Stimulated activated CD4-positive, alpha-beta T cell treated with anti-CD3 and anti-CD28 coated beads, Interleukin-2, amount 100 ng/mL, for 4 hours (primary cell): ENCODE data around the gene PTPRA.
"Not testable (repeated sequence)": the region's sequence is repeated elsewhere in the genome, so short reads cannot be mapped to it uniquely, and the experiment has no call there.

Experiments used
- DNase-seq: peaks from one replicate; pipeline ENCODE4 v3.0.0-alpha.2; 2020; ENCODE audit warnings: low read depth

PTPRA gene

GRCh38 chr20:3045042-3045815, 171.9 kb downstream of the PTPRA start:
- peak; percentile 13 for DNase-seq

GRCh38 chr20:3045816-3046676, 172.8 kb downstream of the PTPRA start, which contains the start of gene MRPS26:
MRPS26 (plus strand) TSS chr20:3046052; CDS start chr20:3046069, 17 bp downstream.
- peak; percentile 70 for DNase-seq

GRCh38 chr20:3046677-3047462, 173.6 kb downstream of the PTPRA start:
- no peak for DNase-seq

GRCh38 chr20:3047486-3048419, 174.5 kb downstream of the PTPRA start:
- no peak for DNase-seq

- no peak for DNase-seq
Observed at GRCh38 chr20:3051385-3052019, 178.2 kb downstream of the PTPRA start.

DNA sequence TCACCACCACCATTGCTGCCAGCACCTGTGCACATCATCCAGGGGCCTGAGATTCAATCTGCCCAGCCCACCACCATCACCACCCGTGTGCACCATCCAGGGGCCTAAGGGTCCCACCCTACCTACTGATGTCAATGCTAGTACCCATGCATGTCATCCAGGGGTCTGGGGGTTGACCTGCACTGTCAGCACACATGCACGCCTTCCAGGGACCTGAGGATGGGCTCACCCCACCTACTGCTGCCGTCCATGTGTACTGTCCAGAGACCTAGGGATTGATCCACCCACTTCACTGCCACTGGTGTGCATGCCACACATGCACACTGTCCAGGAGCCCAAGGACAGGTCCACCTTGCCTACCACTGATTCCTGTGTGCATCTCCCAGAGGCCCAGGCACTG, 186.2 kb downstream of the PTPRA start:
- DNase-seq = no peak

GRCh38 chr20:3064119-3064518, 190.8 kb downstream of the PTPRA start:
- DNase-seq = not testable (repeated sequence)

GRCh38 chr20:3067139-3068014, 194.1 kb downstream of the PTPRA start:
- no peak for DNase-seq

DNA sequence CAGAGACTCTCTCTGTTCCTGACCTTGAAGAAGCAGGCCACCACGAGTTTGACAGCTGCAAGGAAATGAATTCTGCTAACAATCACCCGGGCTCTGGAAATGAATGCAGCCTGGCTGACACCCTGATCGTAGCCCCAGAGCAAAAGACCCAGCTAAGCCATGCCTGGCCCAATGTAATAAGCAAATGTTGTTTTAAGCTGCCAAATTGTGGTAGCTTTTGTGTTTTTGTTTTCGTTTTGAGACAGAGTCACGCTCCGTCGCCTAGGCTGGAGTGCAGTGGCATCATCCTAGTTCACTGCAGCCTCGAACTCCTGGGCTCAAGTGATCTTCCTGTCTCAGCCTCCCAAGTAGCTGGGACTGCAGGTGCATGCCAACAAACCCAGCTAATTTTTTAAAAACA, 194.8 kb downstream of the PTPRA start:
- no peak for DNase-seq

- peak; percentile 35 for DNase-seq
Observed at GRCh38 chr20:3068986-3069900, 196.0 kb downstream of the PTPRA start.

GRCh38 chr20:3070725-3071124, 197.4 kb downstream of the PTPRA start:
- no peak for DNase-seq

DNA sequence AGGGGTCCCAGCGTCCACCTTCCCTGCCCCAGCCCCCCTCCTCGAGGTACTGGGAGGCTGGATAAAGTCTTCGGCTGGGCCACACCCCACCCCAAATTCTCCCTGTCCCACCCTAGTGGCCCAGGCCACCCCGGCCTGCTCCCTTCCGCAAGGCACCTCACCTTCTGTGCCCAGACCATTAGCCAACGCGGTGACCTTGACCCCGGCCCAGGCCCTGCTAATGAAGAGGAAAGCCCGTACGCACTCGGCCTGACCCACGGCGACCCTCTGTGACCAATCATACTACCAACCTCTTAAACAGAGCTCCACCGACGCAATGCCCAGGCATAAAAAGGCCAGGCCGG, 198.0 kb downstream of the PTPRA start:
- no peak for DNase-seq

DNA sequence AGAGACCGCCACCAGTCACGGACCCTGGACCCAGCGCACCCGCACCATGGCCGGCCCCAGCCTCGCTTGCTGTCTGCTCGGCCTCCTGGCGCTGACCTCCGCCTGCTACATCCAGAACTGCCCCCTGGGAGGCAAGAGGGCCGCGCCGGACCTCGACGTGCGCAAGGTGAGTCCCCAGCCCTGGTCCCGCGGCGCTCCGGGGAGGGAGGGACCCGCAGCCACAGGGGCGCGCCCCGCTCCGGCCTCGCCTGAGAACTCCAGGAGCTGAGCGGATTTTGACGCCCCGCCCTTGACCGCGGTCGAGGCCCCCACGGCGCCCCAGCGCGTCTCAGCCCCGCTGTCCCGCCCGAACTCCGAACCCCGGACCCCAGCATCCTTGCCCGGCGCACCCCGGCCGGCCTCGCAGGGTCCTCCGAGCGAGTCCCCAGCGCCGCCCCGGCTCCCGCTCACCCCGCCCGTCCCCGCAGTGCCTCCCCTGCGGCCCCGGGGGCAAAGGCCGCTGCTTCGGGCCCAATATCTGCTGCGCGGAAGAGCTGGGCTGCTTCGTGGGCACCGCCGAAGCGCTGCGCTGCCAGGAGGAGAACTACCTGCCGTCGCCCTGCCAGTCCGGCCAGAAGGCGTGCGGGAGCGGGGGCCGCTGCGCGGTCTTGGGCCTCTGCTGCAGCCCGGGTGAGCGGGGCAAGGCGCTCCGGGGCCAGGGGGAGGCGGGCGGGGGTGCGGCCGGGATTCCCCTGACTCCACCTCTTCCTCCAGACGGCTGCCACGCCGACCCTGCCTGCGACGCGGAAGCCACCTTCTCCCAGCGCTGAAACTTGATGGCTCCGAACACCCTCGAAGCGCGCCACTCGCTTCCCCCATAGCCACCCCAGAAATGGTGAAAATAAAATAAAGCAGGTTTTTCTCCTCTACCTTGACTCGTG, 198.6 kb downstream of the PTPRA start, which contains the start of gene OXT:
Gene OXT, plus strand, starts transcription at position 11 of the 920 bp plus-strand sequence. Its CDS starts 36 bp downstream, at position 47.
- DNase-seq = peak; percentile 70

DNA sequence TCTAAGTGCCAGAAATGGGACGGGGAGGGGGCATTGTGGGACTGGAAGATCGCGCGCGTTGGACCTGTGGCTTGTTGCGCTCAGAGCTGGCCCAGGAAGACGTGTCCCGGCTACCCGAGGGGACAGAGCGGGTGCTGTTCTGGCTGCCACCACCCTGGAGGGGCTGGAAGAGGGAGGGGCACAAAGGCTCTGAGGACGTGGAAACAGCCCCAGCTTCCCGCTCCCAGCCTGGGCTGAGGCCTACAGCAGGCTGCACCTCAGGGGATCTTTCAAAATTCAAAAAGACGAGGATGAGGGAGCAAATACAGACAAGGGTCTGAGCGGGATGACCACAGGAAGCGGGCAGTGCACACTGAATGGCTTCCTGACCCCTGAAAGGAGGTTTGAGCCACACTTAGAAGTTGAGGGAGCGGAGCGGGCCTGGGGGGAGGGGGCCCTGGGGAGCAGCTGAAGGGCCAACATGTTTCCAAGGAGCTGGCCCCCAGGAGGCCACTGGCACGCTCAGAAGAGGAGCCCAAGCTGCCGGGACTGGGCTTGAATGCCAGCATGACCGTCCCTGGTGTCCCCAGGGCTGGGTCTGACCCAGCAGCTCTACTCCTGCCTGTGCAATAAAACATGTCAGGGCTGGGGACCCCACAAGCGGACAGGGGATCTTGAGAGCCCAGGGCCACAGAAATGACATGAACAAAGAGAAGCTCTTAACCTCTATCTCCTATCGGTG, 199.4 kb downstream of the PTPRA start:
- DNase-seq = no peak

GRCh38 chr20:3073251-3073643, 200.0 kb downstream of the PTPRA start:
- not testable (repeated sequence) for DNase-seq

DNA sequence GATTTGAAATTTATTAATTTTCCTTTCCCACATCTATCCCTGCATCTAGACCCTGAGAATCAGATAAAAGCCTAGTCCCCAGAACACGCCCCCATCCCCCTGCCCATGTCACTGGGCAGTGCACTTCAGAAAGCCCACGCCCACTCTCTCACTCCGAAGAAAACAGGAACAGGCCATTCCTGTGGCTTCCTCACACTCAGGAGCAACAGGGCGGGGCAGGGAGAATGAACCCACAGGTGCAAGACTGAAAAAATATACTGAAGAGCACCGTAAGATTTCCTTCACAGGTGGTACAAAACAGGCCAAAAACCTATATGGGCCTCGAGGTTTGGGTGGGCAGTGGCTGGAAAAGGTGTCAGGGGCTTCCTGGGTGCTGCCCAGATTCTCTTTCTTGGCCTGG, 201.5 kb downstream of the PTPRA start:
- DNase-seq = no peak

DNA sequence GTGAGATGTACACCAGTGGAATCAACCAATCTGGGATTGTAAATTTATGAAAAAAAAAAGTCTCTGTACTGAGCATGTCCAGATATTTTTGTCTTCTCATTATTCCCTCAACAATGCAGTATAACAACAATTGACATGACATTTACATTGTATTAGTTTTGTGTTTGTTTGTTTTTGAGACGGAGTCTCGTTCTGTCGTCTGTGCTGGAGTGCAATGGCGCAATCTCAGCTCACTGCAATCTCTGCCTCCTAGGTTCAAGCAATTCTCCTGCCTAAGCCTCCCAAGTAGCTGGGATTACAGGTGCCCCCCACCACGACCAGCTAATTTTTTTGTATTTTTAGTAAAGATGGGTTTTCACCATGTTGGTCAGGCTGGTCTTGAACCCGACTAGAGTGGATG, 202.0 kb downstream of the PTPRA start:
- not testable (repeated sequence) for DNase-seq
